ENCODE results near the gene PABPC4L. TPM values are rescaled to one million over a fixed set of nuclear protein-coding genes. Genes with fewer than 3 reads are reported as not detected.

PABPC4L gene
- total RNA-seq, 1 experiment from 2014 or later = 2.2 TPM

GRCh38 chr4:134216411-134216810 is 14.8 kb upstream of the PABPC4L start:
- Histone ChIP-seq H3K56ac (ENCODE audit: insufficient read length, low read depth, low read length) (no peak overlapping the region), H3K23ac (ENCODE audit: insufficient read length, low read depth, low read length) (no peak overlapping the region), H3K79me2 (ENCODE audit: insufficient read depth, low read length) (no peaks in the 10 kb centered on the region), H4K91ac (ENCODE audit: insufficient read length, low read depth, low read length) (no peak overlapping the region), H3K27ac (ENCODE audit: insufficient read length, low read depth, low read length) (no peak overlapping the region), H3K14ac (ENCODE audit: insufficient read depth, low read length) (no peak overlapping the region), H3K27me3 (ENCODE audit: insufficient read depth, low read length) (no peaks in the 10 kb centered on the region), H3K79me1 (ENCODE audit: insufficient read depth, low read depth, low read length, poor library complexity, severe bottlenecking) (no peaks in the 10 kb centered on the region), H2AK5ac (ENCODE audit: insufficient read length, low read length) (no peak overlapping the region), H2AFZ (ENCODE audit: low read length) (no peak overlapping the region), H4K5ac (ENCODE audit: insufficient read length, low read depth, low read length) (no peak overlapping the region), H3K9ac (ENCODE audit: extremely low read depth, insufficient read length, low read length) (no peak overlapping the region), H2BK5ac (ENCODE audit: insufficient read length, low read length) (no peak overlapping the region), H2BK12ac (ENCODE audit: insufficient read length, low read depth, low read length) (no peak overlapping the region), H3K23me2 (ENCODE audit: insufficient read length, low read depth, low read length, poor library complexity, severe bottlenecking) (no peaks in the 10 kb centered on the region), H2BK120ac (ENCODE audit: low read depth, low read length, poor library complexity, severe bottlenecking) (no peak overlapping the region), H2BK20ac (ENCODE audit: low read depth, low read length, poor library complexity, severe bottlenecking) (no peak overlapping the region), H3K18ac (ENCODE audit: insufficient read length, low read depth, low read length) (no peak overlapping the region), H3K9me3 (ENCODE audit: control insufficient read depth, low read depth, low read length) (no peaks in the 10 kb centered on the region), H3K4ac (ENCODE audit: low read depth, low read length) (no peak overlapping the region), H3T11ph (ENCODE audit: low read length) (no peak overlapping the region), H2BK15ac (ENCODE audit: low read depth, low read length) (no peak overlapping the region), H3K4me1 (ENCODE audit: insufficient read depth, low read length) (no peaks in the 10 kb centered on the region), H4K8ac (replicated peaks; ENCODE audit: insufficient read length, low read depth, low read length) (no peak overlapping the region), H3K4me2 (ENCODE audit: insufficient read depth, insufficient read length, low read length) (no peak overlapping the region), H4K20me1 (ENCODE audit: control insufficient read depth, insufficient read depth, insufficient read length) (no peaks in the 10 kb centered on the region)
- Mint-ChIP-seq H3K27me3 (ENCODE audit: low read depth) (no peaks in the 10 kb centered on the region), H3K4me3 (no peak overlapping the region), H3K9me3 (no peaks in the 10 kb centered on the region; a peak in 1 of 5 replicates), H3K36me3 (ENCODE audit: insufficient read depth in 1 of 3, low read depth in 3 of 3) (no peaks in the 10 kb centered on the region), H3K27ac (no peak overlapping the region), H3K4me1 (no peaks in the 10 kb centered on the region)
- WGBS (ENCODE audit: extremely low coverage, insufficient read length, low lambda C conversion rate) = no CpG with 5 or more reads among the region's 1 CpG
- no peak for TF ChIP-seq CTCF (conservative IDR thresholded peaks at IDR 0.05)
- no peak for DNase-seq
